ENCODE results near the gene COL23A1.

GRCh38 chr5:178252258-178252657 is 337.9 kb downstream of the COL23A1 start:
- TF ChIP-seq POLR2AphosphoS5 (IDR thresholded peaks at IDR 0.05; ENCODE audit: low read depth) (no peak), JUNB (IDR thresholded peaks at IDR 0.05; ENCODE audit: unreplicated experiment) (no peak), CTCF (conservative IDR thresholded peaks at IDR 0.05; ENCODE audit: low read depth in 2 of 2) (no peak), EZH2 (IDR thresholded peaks at IDR 0.05; ENCODE audit: low read depth, unreplicated experiment) (no peak), NANOG (IDR thresholded peaks at IDR 0.05; ENCODE audit: borderline replicate concordance) (no peak), EZH2phosphoT487 (IDR thresholded peaks at IDR 0.05; ENCODE audit: unreplicated experiment) (no peak), ZNF462 (CRISPR knock-in tag; IDR thresholded peaks at IDR 0.05) (no peak), CREB1 (CRISPR knock-in tag; IDR thresholded peaks at IDR 0.05; ENCODE audit: low read depth) (no peak), ZNF114 (CRISPR knock-in tag; IDR thresholded peaks at IDR 0.05) (no peak)
- TF ChIP-seq, protein P1, sequence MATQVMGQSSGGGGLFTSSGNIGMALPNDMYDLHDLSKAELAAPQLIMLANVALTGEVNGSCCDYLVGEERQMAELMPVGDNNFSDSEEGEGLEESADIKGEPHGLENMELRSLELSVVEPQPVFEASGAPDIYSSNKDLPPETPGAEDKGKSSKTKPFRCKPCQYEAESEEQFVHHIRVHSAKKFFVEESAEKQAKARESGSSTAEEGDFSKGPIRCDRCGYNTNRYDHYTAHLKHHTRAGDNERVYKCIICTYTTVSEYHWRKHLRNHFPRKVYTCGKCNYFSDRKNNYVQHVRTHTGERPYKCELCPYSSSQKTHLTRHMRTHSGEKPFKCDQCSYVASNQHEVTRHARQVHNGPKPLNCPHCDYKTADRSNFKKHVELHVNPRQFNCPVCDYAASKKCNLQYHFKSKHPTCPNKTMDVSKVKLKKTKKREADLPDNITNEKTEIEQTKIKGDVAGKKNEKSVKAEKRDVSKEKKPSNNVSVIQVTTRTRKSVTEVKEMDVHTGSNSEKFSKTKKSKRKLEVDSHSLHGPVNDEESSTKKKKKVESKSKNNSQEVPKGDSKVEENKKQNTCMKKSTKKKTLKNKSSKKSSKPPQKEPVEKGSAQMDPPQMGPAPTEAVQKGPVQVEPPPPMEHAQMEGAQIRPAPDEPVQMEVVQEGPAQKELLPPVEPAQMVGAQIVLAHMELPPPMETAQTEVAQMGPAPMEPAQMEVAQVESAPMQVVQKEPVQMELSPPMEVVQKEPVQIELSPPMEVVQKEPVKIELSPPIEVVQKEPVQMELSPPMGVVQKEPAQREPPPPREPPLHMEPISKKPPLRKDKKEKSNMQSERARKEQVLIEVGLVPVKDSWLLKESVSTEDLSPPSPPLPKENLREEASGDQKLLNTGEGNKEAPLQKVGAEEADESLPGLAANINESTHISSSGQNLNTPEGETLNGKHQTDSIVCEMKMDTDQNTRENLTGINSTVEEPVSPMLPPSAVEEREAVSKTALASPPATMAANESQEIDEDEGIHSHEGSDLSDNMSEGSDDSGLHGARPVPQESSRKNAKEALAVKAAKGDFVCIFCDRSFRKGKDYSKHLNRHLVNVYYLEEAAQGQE (IDR thresholded peaks at IDR 0.05; ENCODE audit: unreplicated experiment): no peak
- TF ChIP-seq, protein P2, sequence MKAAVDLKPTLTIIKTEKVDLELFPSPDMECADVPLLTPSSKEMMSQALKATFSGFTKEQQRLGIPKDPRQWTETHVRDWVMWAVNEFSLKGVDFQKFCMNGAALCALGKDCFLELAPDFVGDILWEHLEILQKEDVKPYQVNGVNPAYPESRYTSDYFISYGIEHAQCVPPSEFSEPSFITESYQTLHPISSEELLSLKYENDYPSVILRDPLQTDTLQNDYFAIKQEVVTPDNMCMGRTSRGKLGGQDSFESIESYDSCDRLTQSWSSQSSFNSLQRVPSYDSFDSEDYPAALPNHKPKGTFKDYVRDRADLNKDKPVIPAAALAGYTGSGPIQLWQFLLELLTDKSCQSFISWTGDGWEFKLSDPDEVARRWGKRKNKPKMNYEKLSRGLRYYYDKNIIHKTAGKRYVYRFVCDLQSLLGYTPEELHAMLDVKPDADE (IDR thresholded peaks at IDR 0.05): no peak

All from GM23338 (cell line).